GM12872 (cell line): ENCODE data around the gene GNAS-AS1.

Source experiments
- TF ChIP-seq, protein P1 (sequence below): IDR thresholded peaks from 3 replicates; pipeline ENCODE4 v1.5.1; 2011; ENCODE audit warnings: low read depth, mild to moderate bottlenecking, low read length, moderate library complexity; ENCODE audit not compliant: insufficient read depth

The GNAS-AS1 gene

DNA sequence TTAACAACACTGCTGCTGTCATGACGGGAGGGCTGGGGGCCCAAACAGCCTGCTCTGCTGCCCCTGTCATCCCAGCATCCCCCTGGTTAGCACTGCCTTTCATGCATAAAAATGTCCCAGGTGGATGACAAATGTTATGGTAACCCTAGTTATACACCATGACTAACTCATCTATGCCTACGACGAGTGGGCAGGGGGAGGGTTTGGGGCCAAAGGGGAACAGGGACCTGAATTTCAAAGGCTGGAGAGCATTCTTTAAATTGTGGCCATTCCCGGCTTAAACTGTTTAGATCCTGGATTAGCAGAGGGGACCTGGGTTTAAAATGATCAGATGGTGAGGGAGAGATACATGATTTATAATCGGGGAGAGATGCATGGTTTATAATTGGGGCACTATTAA, 24.4 kb downstream of the GNAS-AS1 start:
- TF ChIP-seq, protein P1, sequence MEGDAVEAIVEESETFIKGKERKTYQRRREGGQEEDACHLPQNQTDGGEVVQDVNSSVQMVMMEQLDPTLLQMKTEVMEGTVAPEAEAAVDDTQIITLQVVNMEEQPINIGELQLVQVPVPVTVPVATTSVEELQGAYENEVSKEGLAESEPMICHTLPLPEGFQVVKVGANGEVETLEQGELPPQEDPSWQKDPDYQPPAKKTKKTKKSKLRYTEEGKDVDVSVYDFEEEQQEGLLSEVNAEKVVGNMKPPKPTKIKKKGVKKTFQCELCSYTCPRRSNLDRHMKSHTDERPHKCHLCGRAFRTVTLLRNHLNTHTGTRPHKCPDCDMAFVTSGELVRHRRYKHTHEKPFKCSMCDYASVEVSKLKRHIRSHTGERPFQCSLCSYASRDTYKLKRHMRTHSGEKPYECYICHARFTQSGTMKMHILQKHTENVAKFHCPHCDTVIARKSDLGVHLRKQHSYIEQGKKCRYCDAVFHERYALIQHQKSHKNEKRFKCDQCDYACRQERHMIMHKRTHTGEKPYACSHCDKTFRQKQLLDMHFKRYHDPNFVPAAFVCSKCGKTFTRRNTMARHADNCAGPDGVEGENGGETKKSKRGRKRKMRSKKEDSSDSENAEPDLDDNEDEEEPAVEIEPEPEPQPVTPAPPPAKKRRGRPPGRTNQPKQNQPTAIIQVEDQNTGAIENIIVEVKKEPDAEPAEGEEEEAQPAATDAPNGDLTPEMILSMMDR = no peak

DNA sequence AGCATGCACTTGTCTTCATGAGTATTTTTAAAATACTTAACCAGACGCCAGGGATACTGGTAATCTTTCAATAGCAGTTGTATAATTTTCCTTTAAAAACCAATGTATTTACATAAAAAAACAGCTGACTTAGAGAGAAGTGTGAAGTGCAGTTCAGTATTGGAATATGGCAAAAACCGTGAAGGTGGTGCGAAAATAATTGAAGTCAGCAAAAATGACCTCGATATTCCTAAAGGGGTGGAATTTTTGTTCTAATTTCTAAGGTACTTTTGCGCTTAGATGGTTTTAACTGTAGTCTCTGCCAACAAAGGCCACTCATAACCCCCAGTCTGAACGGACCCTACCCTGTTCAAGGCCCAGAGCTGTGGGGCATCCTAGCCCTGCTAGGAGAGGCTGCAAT, 25.3 kb downstream of the GNAS-AS1 start:
- TF ChIP-seq, protein P1 = no peak

DNA sequence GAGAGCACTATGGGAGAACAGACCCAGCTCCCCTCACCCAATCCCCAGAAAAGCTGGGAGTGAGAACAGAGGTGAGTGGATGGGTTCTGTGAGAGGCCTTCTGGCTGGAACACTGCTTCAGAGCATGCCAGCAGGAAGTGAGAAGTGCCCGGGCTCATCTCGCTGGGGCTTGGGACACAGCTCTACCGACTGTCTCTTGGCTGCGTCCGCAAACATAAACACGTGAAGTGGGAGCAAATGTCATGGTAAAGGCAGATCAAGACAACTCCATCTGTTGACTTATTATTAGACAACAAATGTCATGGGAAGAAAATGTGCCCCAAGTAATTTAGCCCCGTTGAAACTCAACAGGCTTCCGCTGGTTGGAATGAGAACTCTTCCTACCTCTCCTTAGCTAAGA, 25.9 kb downstream of the GNAS-AS1 start:
- TF ChIP-seq, protein P1 = no peak

DNA sequence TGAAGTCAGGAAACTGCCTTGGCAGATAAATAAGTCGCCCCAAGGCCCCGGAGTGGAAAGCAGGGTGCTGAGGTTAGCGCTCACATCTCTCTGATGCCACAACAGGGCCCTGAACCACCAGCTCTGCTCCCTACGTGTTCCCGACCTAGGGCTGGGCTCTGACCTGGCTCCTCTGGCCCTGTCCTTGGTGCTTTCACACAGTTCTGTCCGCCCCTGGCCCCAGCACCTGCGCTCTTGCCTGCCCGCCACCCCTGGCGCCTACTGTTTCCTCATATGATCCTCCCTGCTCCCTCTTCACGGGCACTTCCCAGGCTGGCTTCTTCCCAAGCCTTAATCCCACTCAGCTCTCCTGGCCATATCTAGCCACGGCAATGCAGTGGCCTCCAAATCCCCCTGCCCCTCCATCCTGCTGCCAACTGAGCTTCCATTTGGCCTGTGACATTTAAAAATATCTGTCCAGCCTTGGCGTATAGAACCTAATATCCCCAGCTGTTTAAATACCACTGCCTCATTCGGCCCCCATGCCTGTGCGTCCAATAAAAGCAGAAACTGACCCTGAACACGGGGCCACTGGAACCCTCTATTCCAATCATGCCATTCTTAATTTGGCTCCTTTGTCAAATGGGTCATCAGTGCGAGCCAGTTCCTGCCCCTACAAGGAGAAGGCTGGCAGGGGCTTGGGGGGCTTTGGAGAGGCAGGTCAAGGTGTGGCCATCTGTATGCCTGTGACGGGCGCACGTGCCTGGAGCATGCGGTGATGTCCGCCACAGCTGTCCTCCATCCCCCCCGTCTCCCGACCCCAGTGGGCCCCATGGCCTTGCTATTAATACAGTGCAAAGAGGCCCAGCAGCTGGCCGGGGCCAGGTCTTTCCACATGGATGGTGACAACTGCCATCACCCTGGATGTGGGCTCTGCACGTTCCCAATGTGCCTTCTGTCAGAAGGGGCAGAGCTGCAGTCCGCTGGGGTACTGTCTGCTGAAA, 27.7 kb downstream of the GNAS-AS1 start:
- TF ChIP-seq, protein P1 = no peak

DNA sequence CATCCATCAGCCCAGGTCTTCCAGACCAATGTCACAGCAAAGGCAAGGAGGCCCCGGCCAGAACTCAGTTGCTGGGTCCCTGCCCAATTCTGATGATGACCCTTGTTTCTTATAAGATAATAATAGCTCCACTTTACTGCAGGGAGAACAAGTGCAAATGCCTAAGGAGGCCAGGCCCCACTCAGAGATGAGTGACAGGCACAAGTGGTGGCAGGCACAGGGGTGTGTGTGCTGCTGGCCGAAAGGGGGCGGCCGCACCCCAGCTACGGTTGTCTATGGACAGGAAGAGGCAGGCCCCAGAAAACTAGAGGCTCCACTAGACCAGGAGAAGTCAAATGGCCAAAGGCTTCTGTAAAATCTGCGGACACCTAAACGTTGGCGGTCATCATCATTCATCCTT, 28.6 kb downstream of the GNAS-AS1 start:
- TF ChIP-seq, protein P1 = no peak

DNA sequence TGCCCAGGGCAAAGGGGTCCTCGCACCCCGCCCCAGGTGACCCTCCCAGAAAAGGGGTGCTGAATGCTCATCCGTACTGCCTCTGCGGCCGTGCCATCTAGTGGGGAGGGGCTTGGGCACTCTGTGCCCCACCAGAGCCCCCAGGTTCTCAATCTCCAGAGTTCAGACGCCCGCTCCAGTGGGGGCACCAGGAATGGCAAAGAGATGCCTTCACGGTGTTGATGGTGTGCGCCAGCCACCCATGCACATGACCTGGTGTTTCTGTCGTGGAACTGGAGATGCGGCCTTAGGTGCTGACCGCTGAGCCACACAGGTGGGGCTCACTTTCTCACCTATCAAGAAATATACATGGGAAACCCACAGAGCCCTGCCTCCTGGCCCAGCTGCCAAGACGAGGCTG, 30.8 kb downstream of the GNAS-AS1 start:
- TF ChIP-seq, protein P1 = no peak

DNA sequence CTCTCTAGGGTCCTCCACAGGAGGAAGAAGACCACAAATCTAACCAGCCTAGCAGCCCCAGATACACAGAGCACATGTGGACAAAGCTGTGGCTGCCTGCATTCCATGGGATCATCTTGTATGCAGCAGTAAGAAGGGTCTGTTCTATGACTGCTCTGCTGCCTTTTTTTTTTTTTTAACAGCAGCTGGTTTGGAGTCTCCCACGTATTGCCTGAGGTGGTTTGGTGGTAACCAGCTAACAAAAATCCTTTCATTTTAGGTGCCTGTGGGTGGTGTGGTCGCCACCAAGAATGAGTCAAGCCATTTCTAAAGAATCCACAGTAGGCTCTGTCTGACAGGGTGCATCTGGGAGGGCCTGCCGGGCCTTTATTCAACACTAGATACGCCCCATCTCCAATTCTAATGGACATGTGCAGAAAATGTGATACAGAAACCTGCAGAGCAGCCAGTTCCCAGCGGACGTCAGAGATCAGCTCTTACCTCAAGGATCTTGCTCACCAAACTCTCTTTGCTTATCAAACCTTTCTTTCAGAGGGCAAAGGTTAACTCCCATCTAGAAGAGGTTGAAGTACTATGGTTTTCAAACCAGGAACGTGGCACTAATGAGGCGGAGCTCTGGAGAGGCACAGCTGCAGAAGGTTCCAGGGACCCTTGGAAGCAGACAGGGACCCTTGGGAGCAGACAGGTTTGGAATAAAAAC, 32.0 kb downstream of the GNAS-AS1 start:
- TF ChIP-seq, protein P1 = no peak
